Calu3 (cell line): ENCODE results near the gene ACACA. TPM values are rescaled to one million over a fixed set of nuclear protein-coding genes. Genes with fewer than 3 reads are reported as not detected.

Experiments
- BruUV-seq: library from RNA; stranded (reverse); fragments of 400-500 nt; replicated peaks from 2 replicates; lab custom pipeline; 2021; lab: Mats Ljungman, UMichigan
- CTCF ChIA-PET: fragments of 300-600 bp; sonication (Branson Sonifier 250); formaldehyde crosslinking; loops from one replicate; lab custom pipeline; 2022; ENCODE audit warnings: antibody characterized with exemption; lab: Charles Lee
- DNase-seq: peaks from one replicate; pipeline ENCODE4 v3.0.0; 2022
- H3K27ac Mint-ChIP-seq: one replicate; pipeline ENCODE4 v1.8.0; 2022; ENCODE audit warnings: mixed read lengths; ENCODE audit not compliant: unreplicated experiment
- H3K27me3 Mint-ChIP-seq: one replicate; pipeline ENCODE4 v1.8.0; 2022; ENCODE audit warnings: mixed read lengths; ENCODE audit not compliant: unreplicated experiment
- H3K36me3 Mint-ChIP-seq: one replicate; pipeline ENCODE4 v1.8.0; 2022; ENCODE audit warnings: mild to moderate bottlenecking, moderate library complexity, mixed read lengths; ENCODE audit not compliant: insufficient read depth, unreplicated experiment
- H3K4me1 Mint-ChIP-seq: one replicate; pipeline ENCODE4 v1.8.0; 2022; ENCODE audit warnings: mild to moderate bottlenecking, low read depth, mixed read lengths; ENCODE audit not compliant: unreplicated experiment
- H3K4me3 Mint-ChIP-seq: one replicate; pipeline ENCODE4 v1.8.0; 2022; ENCODE audit warnings: mild to moderate bottlenecking, low read depth, moderate library complexity, mixed read lengths; ENCODE audit not compliant: unreplicated experiment
- H3K9me3 Mint-ChIP-seq: one replicate; pipeline ENCODE4 v1.8.0; 2022; ENCODE audit warnings: low read depth, mixed read lengths; ENCODE audit not compliant: unreplicated experiment
- intact Hi-C: fragments of 100-400 bp; cut with micrococcal nuclease; formaldehyde crosslinking; loops from one replicate; pipeline ENCODE4 v1.10.0; 2022; ENCODE audit not compliant: unreplicated experiment
- total RNA-seq: library from RNA; stranded (reverse); gene quantifications from 2 replicates; pipeline ENCODE4 v1.2.3, GENCODE V29; 2022
- TF ChIP-seq, protein P1 (sequence below): fragments of 200-600 bp; IDR thresholded peaks from one replicate; pipeline ENCODE4 v1.8.0; 2022; ENCODE audit warnings: antibody characterized with exemption; ENCODE audit not compliant: unreplicated experiment

The ACACA gene
- total RNA-seq, 1 experiment from 2014 or later, result 392 TPM

DNA sequence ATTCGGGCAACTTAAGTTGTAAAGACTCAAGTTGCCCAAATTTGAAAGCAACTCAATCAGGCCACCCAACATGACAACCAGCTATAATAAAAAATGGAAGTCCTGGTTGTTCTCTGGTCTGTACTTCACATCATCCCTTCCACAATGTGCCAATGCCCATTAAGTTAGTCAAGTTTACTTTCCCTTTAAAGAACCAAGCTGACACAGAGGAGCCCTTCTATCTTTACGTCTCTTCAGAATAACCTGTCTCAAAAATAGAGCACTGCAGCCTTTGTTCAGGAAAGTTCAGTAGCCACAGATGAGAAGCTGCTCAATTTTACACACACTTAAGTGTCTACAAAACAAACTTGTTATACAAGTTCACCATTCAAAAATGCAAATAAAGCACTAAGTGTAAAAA is 106.0 kb downstream of the ACACA start:
- Mint-ChIP-seq H3K9me3 (no peaks in the 10 kb centered on the region), H3K4me1 (peaks cover 24% of the 10 kb centered on the region), H3K27ac (peak overlapping the region; percentile 1), H3K4me3 (no peak overlapping the region), H3K36me3 (peaks cover 28% of the 10 kb centered on the region), H3K27me3 (no peaks in the 10 kb centered on the region)
- CTCF ChIA-PET, result interaction anchor here (1.7 to 2.8 kb wide), 3 partner anchors 10 to 58 kb away, joined by 8 to 14 read pairs (median 10); no protein-coding TSS in a partner anchor
- intact Hi-C loops, result no loop called here
- DNase-seq, result no peak
- BruUV-seq, result no TSS peak
- TF ChIP-seq, protein P1, sequence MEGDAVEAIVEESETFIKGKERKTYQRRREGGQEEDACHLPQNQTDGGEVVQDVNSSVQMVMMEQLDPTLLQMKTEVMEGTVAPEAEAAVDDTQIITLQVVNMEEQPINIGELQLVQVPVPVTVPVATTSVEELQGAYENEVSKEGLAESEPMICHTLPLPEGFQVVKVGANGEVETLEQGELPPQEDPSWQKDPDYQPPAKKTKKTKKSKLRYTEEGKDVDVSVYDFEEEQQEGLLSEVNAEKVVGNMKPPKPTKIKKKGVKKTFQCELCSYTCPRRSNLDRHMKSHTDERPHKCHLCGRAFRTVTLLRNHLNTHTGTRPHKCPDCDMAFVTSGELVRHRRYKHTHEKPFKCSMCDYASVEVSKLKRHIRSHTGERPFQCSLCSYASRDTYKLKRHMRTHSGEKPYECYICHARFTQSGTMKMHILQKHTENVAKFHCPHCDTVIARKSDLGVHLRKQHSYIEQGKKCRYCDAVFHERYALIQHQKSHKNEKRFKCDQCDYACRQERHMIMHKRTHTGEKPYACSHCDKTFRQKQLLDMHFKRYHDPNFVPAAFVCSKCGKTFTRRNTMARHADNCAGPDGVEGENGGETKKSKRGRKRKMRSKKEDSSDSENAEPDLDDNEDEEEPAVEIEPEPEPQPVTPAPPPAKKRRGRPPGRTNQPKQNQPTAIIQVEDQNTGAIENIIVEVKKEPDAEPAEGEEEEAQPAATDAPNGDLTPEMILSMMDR, result no peak

DNA sequence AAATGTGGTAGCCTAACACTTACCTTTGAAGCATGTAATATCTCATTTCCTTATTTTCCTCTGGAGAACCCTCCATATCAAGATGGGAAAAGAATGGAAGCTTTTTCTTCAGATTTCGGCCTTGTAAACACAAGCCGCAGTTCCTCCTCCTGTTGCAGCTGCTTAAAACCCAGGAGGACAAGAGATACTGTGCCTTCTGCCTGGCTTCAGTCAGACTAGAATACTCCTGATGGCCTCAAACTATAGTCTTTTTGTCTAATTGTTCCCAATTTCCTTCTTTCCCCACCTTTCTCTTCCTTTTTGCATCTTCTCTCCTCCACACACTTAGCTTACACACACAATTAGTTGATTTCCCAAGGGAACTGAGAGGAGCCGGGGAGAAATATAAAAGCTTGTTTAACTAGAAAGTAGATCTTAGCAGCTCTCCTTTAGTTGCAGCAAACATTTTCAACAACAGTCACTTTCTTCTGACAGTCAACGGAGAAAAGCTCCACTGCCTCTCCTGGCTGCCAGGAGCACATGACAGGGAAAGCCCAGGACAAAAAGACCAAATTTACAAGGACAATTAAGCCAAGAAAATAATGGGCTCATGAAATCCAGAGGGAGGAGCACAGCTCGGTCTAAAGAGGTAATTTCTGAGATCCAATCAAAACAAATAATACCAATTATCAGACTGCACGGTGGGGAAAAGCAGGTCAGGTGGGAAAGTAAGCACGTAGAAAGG is 107.2 kb downstream of the ACACA start:
- H3K36me3 Mint-ChIP-seq, result peaks cover 28% of the 10 kb centered on the region
- TF ChIP-seq, protein P1, result no peak
- peaks cover 24% of the 10 kb centered on the region for H3K4me1 Mint-ChIP-seq
- no peak for DNase-seq
- no peak overlapping the region for H3K27ac Mint-ChIP-seq
- no peak overlapping the region for H3K4me3 Mint-ChIP-seq
- no peaks in the 10 kb centered on the region for H3K9me3 Mint-ChIP-seq
- H3K27me3 Mint-ChIP-seq, result no peaks in the 10 kb centered on the region
- intact Hi-C loops, result no loop called here
- BruUV-seq, result no TSS peak
- CTCF ChIA-PET, result interaction anchor here (1.0 to 2.8 kb wide), 5 partner anchors 9 to 1690 kb away, joined by 3 to 14 read pairs (median 8); no protein-coding TSS in a partner anchor

DNA sequence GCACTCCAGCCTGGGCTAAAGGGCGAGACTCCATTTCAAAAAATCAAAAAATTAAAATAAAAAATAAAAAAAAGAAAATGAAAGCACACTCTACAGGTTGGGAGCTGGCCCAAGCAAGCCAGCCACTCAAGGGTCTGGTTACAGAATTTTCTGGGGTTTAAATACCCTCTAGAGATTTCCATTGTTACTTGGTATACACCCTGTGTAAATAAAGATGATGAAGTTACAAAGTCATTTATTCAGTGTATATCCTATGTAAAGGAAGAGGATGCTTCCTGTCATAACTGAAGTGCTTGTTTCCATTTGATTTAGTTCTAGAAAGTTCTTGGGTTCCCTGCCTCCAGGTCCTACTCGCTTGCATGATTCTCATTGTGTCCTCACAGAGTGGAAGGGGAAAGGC is 110.7 kb downstream of the ACACA start:
- H3K27ac Mint-ChIP-seq, result no peak overlapping the region
- TF ChIP-seq, protein P1, result no peak
- H3K4me3 Mint-ChIP-seq, result no peak overlapping the region
- peaks cover 14% of the 10 kb centered on the region for H3K36me3 Mint-ChIP-seq
- no peaks in the 10 kb centered on the region for H3K9me3 Mint-ChIP-seq
- CTCF ChIA-PET, result interaction anchor here (0.7 to 0.8 kb wide), 2 partner anchors 16 to 118 kb away, joined by 3 to 5 read pairs; no protein-coding TSS in a partner anchor
- no peak for DNase-seq
- BruUV-seq, result no TSS peak
- H3K4me1 Mint-ChIP-seq, result peaks cover 17% of the 10 kb centered on the region
- intact Hi-C loops, result no loop called here
- no peaks in the 10 kb centered on the region for H3K27me3 Mint-ChIP-seq

DNA sequence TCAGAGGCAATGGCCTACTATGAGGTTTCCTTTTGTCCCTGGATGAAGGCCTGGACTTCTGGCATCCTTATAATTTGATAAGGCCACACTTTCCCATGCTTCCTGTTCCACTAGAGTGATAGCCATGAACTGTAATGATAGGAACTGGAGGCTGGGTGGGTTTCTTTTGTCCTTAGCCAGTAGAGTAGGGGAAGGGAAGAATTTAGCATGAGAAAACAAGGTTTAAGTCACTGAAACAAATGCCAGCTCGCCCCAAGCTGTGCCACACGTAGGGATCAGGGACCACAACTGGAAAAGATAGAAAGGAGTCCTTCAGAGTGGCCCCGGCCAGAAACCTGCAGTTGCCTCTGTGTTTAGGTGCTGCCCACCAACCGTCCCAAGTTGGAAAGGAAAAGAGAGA is 111.7 kb downstream of the ACACA start:
- CTCF ChIA-PET, result interaction anchor here (0.6 kb wide), 1 partner anchor 212 kb away, joined by 3 read pairs; no protein-coding TSS in a partner anchor
- no TSS peak for BruUV-seq
- no peak overlapping the region for H3K4me3 Mint-ChIP-seq
- no peaks in the 10 kb centered on the region for H3K27me3 Mint-ChIP-seq
- no peaks in the 10 kb centered on the region for H3K9me3 Mint-ChIP-seq
- TF ChIP-seq, protein P1, result no peak
- peaks cover 10% of the 10 kb centered on the region for H3K4me1 Mint-ChIP-seq
- H3K36me3 Mint-ChIP-seq, result peaks cover 14% of the 10 kb centered on the region
- intact Hi-C loops, result no loop called here
- DNase-seq, result no peak
- H3K27ac Mint-ChIP-seq, result no peak overlapping the region
